Activated B cell treated with CpG ODN at 0.5 μM for 24 hours (primary cell): ENCODE results near the gene DGAT2. TPM values are rescaled to one million over a fixed set of nuclear protein-coding genes. Genes with fewer than 3 reads are reported as not detected.

Source experiments
- ATAC-seq: fragments of 200-7000 bp; cut with Tn5 transposase; one replicate; pipeline ENCODE4 v1.10.0; 2021; ENCODE audit warnings: low read depth, mild to moderate bottlenecking, moderate library complexity
- CTCF ChIA-PET: fragments of 350-600 bp; sonication (Branson Sonifier 250); formaldehyde crosslinking; loops from one replicate; lab custom pipeline; 2021; ENCODE audit warnings: antibody characterized with exemption; lab: Charles Lee
- POLR2A ChIA-PET: fragments of 350-600 bp; sonication (Branson Sonifier 250); formaldehyde crosslinking; loops from one replicate; lab custom pipeline; 2021; ENCODE audit warnings: antibody characterized with exemption; lab: Charles Lee
- DNase-seq: peaks from one replicate; pipeline ENCODE4 v3.0.0; 2022
- H3K27ac Mint-ChIP-seq: one replicate; pipeline ENCODE4 v1.8.0; 2020; ENCODE audit warnings: mixed read lengths
- H3K27me3 Mint-ChIP-seq: one replicate; pipeline ENCODE4 v1.8.0; 2021; ENCODE audit warnings: mixed read lengths
- H3K36me3 Mint-ChIP-seq: one replicate; pipeline ENCODE4 v1.8.0; 2021; ENCODE audit warnings: low read depth, mixed read lengths
- H3K4me1 Mint-ChIP-seq: one replicate; pipeline ENCODE4 v1.8.0; 2021; ENCODE audit warnings: mixed read lengths
- H3K4me3 Mint-ChIP-seq: one replicate; pipeline ENCODE4 v1.8.0; 2020; ENCODE audit warnings: mild to moderate bottlenecking, mixed read lengths
- H3K9me3 Mint-ChIP-seq: one replicate; pipeline ENCODE4 v1.8.0; 2020; ENCODE audit warnings: mixed read lengths
- intact Hi-C: fragments of 100-400 bp; cut with micrococcal nuclease; formaldehyde crosslinking; loops from one replicate; pipeline ENCODE4 v1.15.1; 2024
- total RNA-seq: library from RNA; stranded (reverse); gene quantifications from 2 replicates; pipeline ENCODE4 v1.2.3, GENCODE V29; 2022
- TF ChIP-seq, protein P1 (sequence below): fragments of 200-600 bp; IDR thresholded peaks from one replicate; pipeline ENCODE4 v1.8.0; 2022; ENCODE audit warnings: antibody characterized with exemption, mild to moderate bottlenecking

DGAT2 gene
- total RNA-seq, 1 donor from 2014 or later: 7.9 TPM

DNA sequence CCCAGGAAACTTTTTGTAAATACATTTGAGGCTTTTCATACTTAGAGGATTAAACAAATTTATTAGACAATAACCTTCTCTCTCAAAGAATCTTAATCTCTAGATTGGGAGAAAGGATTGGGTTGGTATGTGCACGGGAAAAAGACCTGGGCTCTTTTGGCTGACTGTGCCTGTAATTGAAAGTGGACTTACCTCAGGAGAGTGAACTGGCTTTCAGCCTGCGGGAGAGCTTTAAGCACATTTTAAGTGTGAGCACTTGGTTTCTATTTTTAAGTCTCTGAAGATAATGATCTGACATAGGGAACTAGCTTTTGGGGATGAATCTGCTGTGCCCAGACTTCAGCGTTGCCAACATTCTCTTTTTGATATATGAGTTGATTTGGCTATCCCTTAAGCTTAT lies 82.2 kb downstream of the DGAT2 start:
- DNase-seq (no peak), ATAC-seq (no peak)
- ChIA-PET POLR2A (interaction anchor here (0.6 kb wide), 1 partner anchor 263 kb away, joined by 6 read pairs; no protein-coding TSS in a partner anchor), CTCF (interaction anchor here (1.1 to 1.5 kb wide), 2 partner anchors 16 to 18 kb away, joined by 3 to 4 read pairs; no protein-coding TSS in a partner anchor)
- TF ChIP-seq, protein P1, sequence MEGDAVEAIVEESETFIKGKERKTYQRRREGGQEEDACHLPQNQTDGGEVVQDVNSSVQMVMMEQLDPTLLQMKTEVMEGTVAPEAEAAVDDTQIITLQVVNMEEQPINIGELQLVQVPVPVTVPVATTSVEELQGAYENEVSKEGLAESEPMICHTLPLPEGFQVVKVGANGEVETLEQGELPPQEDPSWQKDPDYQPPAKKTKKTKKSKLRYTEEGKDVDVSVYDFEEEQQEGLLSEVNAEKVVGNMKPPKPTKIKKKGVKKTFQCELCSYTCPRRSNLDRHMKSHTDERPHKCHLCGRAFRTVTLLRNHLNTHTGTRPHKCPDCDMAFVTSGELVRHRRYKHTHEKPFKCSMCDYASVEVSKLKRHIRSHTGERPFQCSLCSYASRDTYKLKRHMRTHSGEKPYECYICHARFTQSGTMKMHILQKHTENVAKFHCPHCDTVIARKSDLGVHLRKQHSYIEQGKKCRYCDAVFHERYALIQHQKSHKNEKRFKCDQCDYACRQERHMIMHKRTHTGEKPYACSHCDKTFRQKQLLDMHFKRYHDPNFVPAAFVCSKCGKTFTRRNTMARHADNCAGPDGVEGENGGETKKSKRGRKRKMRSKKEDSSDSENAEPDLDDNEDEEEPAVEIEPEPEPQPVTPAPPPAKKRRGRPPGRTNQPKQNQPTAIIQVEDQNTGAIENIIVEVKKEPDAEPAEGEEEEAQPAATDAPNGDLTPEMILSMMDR: no peak
- H3K4me3 Mint-ChIP-seq: peak overlapping the region; percentile 8
- no peaks in the 10 kb centered on the region for H3K9me3 Mint-ChIP-seq
- intact Hi-C loops: loop anchor here (2.0 kb wide), 2 partner anchors 14 to 16 kb away; no protein-coding TSS in a partner anchor
- H3K4me1 Mint-ChIP-seq: peaks cover 59% of the 10 kb centered on the region
- H3K36me3 Mint-ChIP-seq: peaks cover 63% of the 10 kb centered on the region
- peak overlapping the region; percentile 55 for H3K27ac Mint-ChIP-seq
- H3K27me3 Mint-ChIP-seq: no peaks in the 10 kb centered on the region

Other genes with a start within 250 kb of the DGAT2 start
- gene GDPD5, start 242.8 kb upstream of the DGAT2 start, total RNA-seq: 22.2 and 23.9 TPM in 2 replicates
- gene SERPINH1, start 206.5 kb upstream of the DGAT2 start, total RNA-seq: 4.5 and 5.6 TPM in 2 replicates
- 0.40 and 0.44 TPM in 2 replicates for gene MAP6, start 99.7 kb upstream of the DGAT2 start, total RNA-seq
- gene MOGAT2, start 50.9 kb upstream of the DGAT2 start, total RNA-seq: 0.22 TPM in 1 of 2 replicates, not detected in the other
- 86.8 and 103 TPM in 2 replicates for gene UVRAG, start 46.4 kb downstream of the DGAT2 start, total RNA-seq